ENCODE results near the gene PKP1.

The PKP1 gene

GRCh38 chr1:201267481-201268229 lies 15.7 kb upstream of the PKP1 start:
- DNase-seq, result no peak
- Histone ChIP-seq H3K4me3 (ENCODE audit: low read length) (no peak overlapping the region), H3K23ac (ENCODE audit: low read length) (no peak overlapping the region), H3K36me3 (ENCODE audit: control insufficient read depth, insufficient read depth, low read length) (no peaks in the 10 kb centered on the region), H3K9ac (ENCODE audit: low read length) (no peak overlapping the region), H3K27ac (ENCODE audit: low read depth, low read length) (no peak overlapping the region), H2BK120ac (ENCODE audit: low read depth, low read length) (no peak overlapping the region), H3K79me1 (ENCODE audit: low read length) (no peaks in the 10 kb centered on the region), H4K5ac (ENCODE audit: low read length) (no peak overlapping the region), H4K8ac (ENCODE audit: low read depth, low read length) (no peak overlapping the region), H3K4me2 (ENCODE audit: low read length) (no peak overlapping the region), H3K18ac (ENCODE audit: low read length) (no peak overlapping the region), H3K27me3 (ENCODE audit: insufficient read depth, low read length, poor library complexity) (no peaks in the 10 kb centered on the region), H3K79me2 (ENCODE audit: control insufficient read depth, insufficient read depth, low read length) (no peaks in the 10 kb centered on the region), H2AK5ac (ENCODE audit: low read length) (no peak overlapping the region), H3K4ac (ENCODE audit: low read depth, low read length) (no peak overlapping the region), H2BK5ac (ENCODE audit: low read length) (no peak overlapping the region), H2BK15ac (replicated peaks; ENCODE audit: low read depth) (no peak overlapping the region), H3K56ac (ENCODE audit: low read length) (no peak overlapping the region), H3K4me1 (ENCODE audit: control insufficient read depth, low read depth, low read length) (peaks cover under 1% of the 10 kb centered on the region)
- no CpG with 5 or more reads among the region's 14 CpGs for WGBS (ENCODE audit: extremely low coverage, insufficient coverage, low lambda C conversion rate)

DNA sequence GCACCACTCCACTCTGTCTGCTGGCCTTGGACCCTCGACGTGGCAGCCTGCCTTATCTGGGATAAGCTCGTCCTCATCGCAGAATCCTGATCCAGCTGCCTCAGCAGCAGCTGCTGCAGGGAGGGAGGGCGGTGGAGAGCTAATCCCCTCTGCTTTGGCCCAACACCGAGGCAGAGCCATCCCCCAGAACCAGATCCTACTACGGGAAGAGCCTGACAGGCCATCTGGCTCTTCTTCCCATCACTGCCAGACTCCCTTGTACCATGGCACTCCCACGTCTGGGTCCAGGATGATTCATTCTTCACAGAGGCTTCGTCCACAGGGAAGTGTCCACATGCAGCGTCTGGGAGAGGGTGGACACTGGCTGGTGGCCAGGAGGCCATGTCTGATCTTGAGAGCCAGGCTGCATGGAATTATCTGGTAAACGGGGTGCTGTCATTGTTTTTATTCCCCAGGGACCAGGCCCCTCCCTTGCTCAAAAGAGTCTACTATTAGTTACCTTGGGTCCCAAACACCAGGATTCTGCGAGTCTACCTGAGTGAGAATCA lies 14.6 kb upstream of the PKP1 start:
- no peak overlapping the region for H3K4me2 ChIP-seq (ENCODE audit: low read length)
- H3K9ac ChIP-seq (ENCODE audit: low read length), result no peak overlapping the region
- no peaks in the 10 kb centered on the region for H3K27me3 ChIP-seq (ENCODE audit: insufficient read depth, low read length, poor library complexity)
- no peaks in the 10 kb centered on the region for H3K79me1 ChIP-seq (ENCODE audit: low read length)
- H3K4me1 ChIP-seq (ENCODE audit: control insufficient read depth, low read depth, low read length), result peaks cover 2% of the 10 kb centered on the region
- no peak overlapping the region for H2BK120ac ChIP-seq (ENCODE audit: low read depth, low read length)
- no CpG with 5 or more reads among the region's 12 CpGs for WGBS (ENCODE audit: extremely low coverage, insufficient coverage, low lambda C conversion rate)
- no peaks in the 10 kb centered on the region for H3K36me3 ChIP-seq (ENCODE audit: control insufficient read depth, insufficient read depth, low read length)
- H3K23ac ChIP-seq (ENCODE audit: low read length), result no peak overlapping the region
- no peaks in the 10 kb centered on the region for H3K79me2 ChIP-seq (ENCODE audit: control insufficient read depth, insufficient read depth, low read length)
- H4K8ac ChIP-seq (ENCODE audit: low read depth, low read length), result no peak overlapping the region
- H3K4me3 ChIP-seq (ENCODE audit: low read length), result no peak overlapping the region
- H2BK15ac ChIP-seq (replicated peaks; ENCODE audit: low read depth), result no peak overlapping the region
- no peak overlapping the region for H3K56ac ChIP-seq (ENCODE audit: low read length)
- DNase-seq, result no peak
- H3K27ac ChIP-seq (ENCODE audit: low read depth, low read length), result no peak overlapping the region
- H3K4ac ChIP-seq (ENCODE audit: low read depth, low read length), result no peak overlapping the region
- H3K18ac ChIP-seq (ENCODE audit: low read length), result no peak overlapping the region
- no peak overlapping the region for H2AK5ac ChIP-seq (ENCODE audit: low read length)
- no peak overlapping the region for H2BK5ac ChIP-seq (ENCODE audit: low read length)
- H4K5ac ChIP-seq (ENCODE audit: low read length), result no peak overlapping the region

DNA sequence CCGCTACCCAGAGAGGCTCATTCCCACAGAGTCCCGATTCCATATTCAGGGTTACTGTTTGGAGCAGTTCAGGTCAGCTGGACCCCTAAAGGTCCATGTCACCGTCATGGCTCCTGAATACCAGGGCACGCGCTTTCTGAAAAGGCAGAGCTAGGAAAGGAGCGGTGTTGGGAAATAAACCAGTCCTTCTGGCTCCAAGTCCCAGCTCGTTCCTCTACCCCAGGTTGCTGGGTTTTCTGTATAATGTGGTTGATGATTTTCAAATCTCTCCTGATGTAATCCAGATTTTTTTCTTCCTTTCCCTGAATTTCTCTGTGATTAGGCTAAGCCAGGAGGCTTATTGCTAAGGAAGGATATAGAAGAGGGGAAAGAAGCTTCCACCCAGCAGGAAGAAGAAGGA lies 14.0 kb upstream of the PKP1 start:
- no peak overlapping the region for H4K5ac ChIP-seq (ENCODE audit: low read length)
- no peak overlapping the region for H2BK15ac ChIP-seq (replicated peaks; ENCODE audit: low read depth)
- peaks cover 2% of the 10 kb centered on the region for H3K4me1 ChIP-seq (ENCODE audit: control insufficient read depth, low read depth, low read length)
- H3K23ac ChIP-seq (ENCODE audit: low read length), result no peak overlapping the region
- no CpG with 5 or more reads among the region's 7 CpGs for WGBS (ENCODE audit: extremely low coverage, insufficient coverage, low lambda C conversion rate)
- H2BK5ac ChIP-seq (ENCODE audit: low read length), result no peak overlapping the region
- H3K18ac ChIP-seq (ENCODE audit: low read length), result no peak overlapping the region
- no peaks in the 10 kb centered on the region for H3K79me1 ChIP-seq (ENCODE audit: low read length)
- H3K79me2 ChIP-seq (ENCODE audit: control insufficient read depth, insufficient read depth, low read length), result no peaks in the 10 kb centered on the region
- H3K56ac ChIP-seq (ENCODE audit: low read length), result no peak overlapping the region
- H3K27me3 ChIP-seq (ENCODE audit: insufficient read depth, low read length, poor library complexity), result no peaks in the 10 kb centered on the region
- no peak overlapping the region for H3K27ac ChIP-seq (ENCODE audit: low read depth, low read length)
- H3K4ac ChIP-seq (ENCODE audit: low read depth, low read length), result no peak overlapping the region
- no peak overlapping the region for H3K4me2 ChIP-seq (ENCODE audit: low read length)
- H3K9ac ChIP-seq (ENCODE audit: low read length), result no peak overlapping the region
- H4K8ac ChIP-seq (ENCODE audit: low read depth, low read length), result no peak overlapping the region
- no peak overlapping the region for H3K4me3 ChIP-seq (ENCODE audit: low read length)
- no peak for DNase-seq
- H3K36me3 ChIP-seq (ENCODE audit: control insufficient read depth, insufficient read depth, low read length), result no peaks in the 10 kb centered on the region
- no peak overlapping the region for H2BK120ac ChIP-seq (ENCODE audit: low read depth, low read length)
- no peak overlapping the region for H2AK5ac ChIP-seq (ENCODE audit: low read length)

DNA sequence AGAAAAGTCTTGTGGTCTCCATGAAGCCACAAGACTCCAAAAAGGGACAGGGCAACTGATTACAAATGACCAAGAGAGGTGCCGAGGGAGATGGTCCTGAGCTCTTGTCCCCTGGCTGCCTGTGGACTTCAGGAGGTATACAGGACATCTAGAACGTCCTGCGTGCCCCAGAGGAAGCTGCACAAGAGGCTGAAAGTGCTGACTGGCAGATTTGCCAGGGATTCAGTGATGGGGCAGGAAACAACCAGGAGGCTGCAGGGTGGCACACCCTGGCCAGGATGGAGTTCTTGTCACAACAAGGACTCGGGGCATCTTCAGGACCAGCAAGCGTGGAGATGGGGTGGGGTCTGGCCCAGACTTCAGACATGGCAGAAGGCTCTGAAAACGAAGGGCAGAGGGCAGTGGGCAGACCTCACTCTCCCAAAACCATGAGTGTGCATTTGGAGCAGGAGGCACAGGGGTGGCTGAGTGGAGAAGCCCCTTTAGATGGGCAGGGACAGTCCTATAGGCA lies 13.4 kb upstream of the PKP1 start:
- Histone ChIP-seq H3K36me3 (ENCODE audit: control insufficient read depth, insufficient read depth, low read length) (no peaks in the 10 kb centered on the region), H4K5ac (ENCODE audit: low read length) (no peak overlapping the region), H3K23ac (ENCODE audit: low read length) (no peak overlapping the region), H3K79me2 (ENCODE audit: control insufficient read depth, insufficient read depth, low read length) (no peaks in the 10 kb centered on the region), H2BK5ac (ENCODE audit: low read length) (no peak overlapping the region), H3K4me3 (ENCODE audit: low read length) (no peak overlapping the region), H3K27me3 (ENCODE audit: insufficient read depth, low read length, poor library complexity) (no peaks in the 10 kb centered on the region), H3K9ac (ENCODE audit: low read length) (no peak overlapping the region), H4K8ac (ENCODE audit: low read depth, low read length) (no peak overlapping the region), H2AK5ac (ENCODE audit: low read length) (no peak overlapping the region), H3K79me1 (ENCODE audit: low read length) (no peaks in the 10 kb centered on the region), H2BK15ac (replicated peaks; ENCODE audit: low read depth) (no peak overlapping the region), H3K27ac (ENCODE audit: low read depth, low read length) (no peak overlapping the region), H3K4ac (ENCODE audit: low read depth, low read length) (no peak overlapping the region), H3K18ac (ENCODE audit: low read length) (no peak overlapping the region), H3K4me2 (ENCODE audit: low read length) (no peak overlapping the region), H3K4me1 (ENCODE audit: control insufficient read depth, low read depth, low read length) (peaks cover 2% of the 10 kb centered on the region), H2BK120ac (ENCODE audit: low read depth, low read length) (no peak overlapping the region), H3K56ac (ENCODE audit: low read length) (no peak overlapping the region)
- no peak for DNase-seq
- no CpG with 5 or more reads among the region's 6 CpGs for WGBS (ENCODE audit: extremely low coverage, insufficient coverage, low lambda C conversion rate)

GRCh38 chr1:201270616-201271390 lies 12.5 kb upstream of the PKP1 start:
- no peak overlapping the region for H3K18ac ChIP-seq (ENCODE audit: low read length)
- no peaks in the 10 kb centered on the region for H3K79me1 ChIP-seq (ENCODE audit: low read length)
- H3K27me3 ChIP-seq (ENCODE audit: insufficient read depth, low read length, poor library complexity), result no peaks in the 10 kb centered on the region
- DNase-seq, result no peak
- no peaks in the 10 kb centered on the region for H3K36me3 ChIP-seq (ENCODE audit: control insufficient read depth, insufficient read depth, low read length)
- H3K23ac ChIP-seq (ENCODE audit: low read length), result no peak overlapping the region
- no peak overlapping the region for H3K4me2 ChIP-seq (ENCODE audit: low read length)
- H3K4ac ChIP-seq (ENCODE audit: low read depth, low read length), result no peak overlapping the region
- H3K79me2 ChIP-seq (ENCODE audit: control insufficient read depth, insufficient read depth, low read length), result no peaks in the 10 kb centered on the region
- no peak overlapping the region for H4K8ac ChIP-seq (ENCODE audit: low read depth, low read length)
- no peak overlapping the region for H2BK15ac ChIP-seq (replicated peaks; ENCODE audit: low read depth)
- H2BK5ac ChIP-seq (ENCODE audit: low read length), result no peak overlapping the region
- no peak overlapping the region for H2BK120ac ChIP-seq (ENCODE audit: low read depth, low read length)
- peaks cover 2% of the 10 kb centered on the region for H3K4me1 ChIP-seq (ENCODE audit: control insufficient read depth, low read depth, low read length)
- no peak overlapping the region for H2AK5ac ChIP-seq (ENCODE audit: low read length)
- H3K9ac ChIP-seq (ENCODE audit: low read length), result no peak overlapping the region
- no CpG with 5 or more reads among the region's 6 CpGs for WGBS (ENCODE audit: extremely low coverage, insufficient coverage, low lambda C conversion rate)
- no peak overlapping the region for H4K5ac ChIP-seq (ENCODE audit: low read length)
- H3K56ac ChIP-seq (ENCODE audit: low read length), result no peak overlapping the region
- no peak overlapping the region for H3K4me3 ChIP-seq (ENCODE audit: low read length)
- H3K27ac ChIP-seq (ENCODE audit: low read depth, low read length), result no peak overlapping the region
